PFSK-1 (cell line): ENCODE data around the gene PYURF.

Source experiments
- POLR2AphosphoS5 ChIP-seq: IDR thresholded peaks from 2 replicates; pipeline ENCODE4 v1.6.1; 2012; ENCODE audit warnings: low read depth, mild to moderate bottlenecking, control low read depth, low read length, moderate library complexity
- SIN3A ChIP-seq: IDR thresholded peaks from 2 replicates; pipeline ENCODE4 v1.6.1; 2012; ENCODE audit warnings: mild to moderate bottlenecking, low read length, moderate library complexity, borderline replicate concordance; ENCODE audit not compliant: insufficient read depth
- TAF1 ChIP-seq: IDR thresholded peaks from 2 replicates; pipeline ENCODE4 v1.6.1; 2012; ENCODE audit warnings: low read length, control low read depth, borderline replicate concordance; ENCODE audit not compliant: insufficient read depth
- TF ChIP-seq, protein P1 (sequence below), 2 experiments: IDR thresholded peaks; 2 replicates each; pipeline versions ENCODE4 v1.6.1 to v1.8.0; 2011 to 2012; ENCODE audit warnings: low read depth in 2 of 2, low read length in 2 of 2, control low read depth in 1 of 2, inconsistent platforms in 1 of 2, mild to moderate bottlenecking in 1 of 2, moderate library complexity in 1 of 2; ENCODE audit not compliant: insufficient read depth in 1 of 2

DNA sequence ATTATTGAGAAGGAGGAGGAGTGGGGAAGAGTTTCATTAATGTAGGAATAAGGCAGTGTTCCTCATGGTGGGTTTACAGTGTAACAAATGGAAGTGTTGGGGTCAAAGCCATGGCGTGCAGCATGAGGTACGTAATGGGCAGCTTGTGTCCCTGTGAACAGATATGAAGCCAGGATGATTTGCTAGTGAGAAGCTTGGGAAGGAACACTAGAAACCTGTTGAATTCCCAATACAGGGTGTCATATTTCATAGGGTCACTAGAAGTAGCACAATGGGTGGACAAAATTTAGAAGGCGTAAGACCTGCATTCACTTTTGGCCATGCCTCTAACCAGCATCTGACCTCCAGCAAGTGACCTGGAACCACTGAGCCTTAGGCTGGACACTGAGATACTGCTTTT, 6.8 kb downstream of the PYURF start:
- TF ChIP-seq, protein P1, sequence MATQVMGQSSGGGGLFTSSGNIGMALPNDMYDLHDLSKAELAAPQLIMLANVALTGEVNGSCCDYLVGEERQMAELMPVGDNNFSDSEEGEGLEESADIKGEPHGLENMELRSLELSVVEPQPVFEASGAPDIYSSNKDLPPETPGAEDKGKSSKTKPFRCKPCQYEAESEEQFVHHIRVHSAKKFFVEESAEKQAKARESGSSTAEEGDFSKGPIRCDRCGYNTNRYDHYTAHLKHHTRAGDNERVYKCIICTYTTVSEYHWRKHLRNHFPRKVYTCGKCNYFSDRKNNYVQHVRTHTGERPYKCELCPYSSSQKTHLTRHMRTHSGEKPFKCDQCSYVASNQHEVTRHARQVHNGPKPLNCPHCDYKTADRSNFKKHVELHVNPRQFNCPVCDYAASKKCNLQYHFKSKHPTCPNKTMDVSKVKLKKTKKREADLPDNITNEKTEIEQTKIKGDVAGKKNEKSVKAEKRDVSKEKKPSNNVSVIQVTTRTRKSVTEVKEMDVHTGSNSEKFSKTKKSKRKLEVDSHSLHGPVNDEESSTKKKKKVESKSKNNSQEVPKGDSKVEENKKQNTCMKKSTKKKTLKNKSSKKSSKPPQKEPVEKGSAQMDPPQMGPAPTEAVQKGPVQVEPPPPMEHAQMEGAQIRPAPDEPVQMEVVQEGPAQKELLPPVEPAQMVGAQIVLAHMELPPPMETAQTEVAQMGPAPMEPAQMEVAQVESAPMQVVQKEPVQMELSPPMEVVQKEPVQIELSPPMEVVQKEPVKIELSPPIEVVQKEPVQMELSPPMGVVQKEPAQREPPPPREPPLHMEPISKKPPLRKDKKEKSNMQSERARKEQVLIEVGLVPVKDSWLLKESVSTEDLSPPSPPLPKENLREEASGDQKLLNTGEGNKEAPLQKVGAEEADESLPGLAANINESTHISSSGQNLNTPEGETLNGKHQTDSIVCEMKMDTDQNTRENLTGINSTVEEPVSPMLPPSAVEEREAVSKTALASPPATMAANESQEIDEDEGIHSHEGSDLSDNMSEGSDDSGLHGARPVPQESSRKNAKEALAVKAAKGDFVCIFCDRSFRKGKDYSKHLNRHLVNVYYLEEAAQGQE (IDR thresholded peaks at IDR 0.05; ENCODE audit: insufficient read depth in 1 of 2, low read depth in 2 of 2, low read length in 2 of 2), result no peak
- TF ChIP-seq POLR2AphosphoS5 (no peak), TAF1 (no peak), SIN3A (no peak)
